Ecto neural progenitor cell (in vitro differentiated cells): ENCODE results near the gene PSMC3.
A peak's percentile ranks its signal among the peaks of the same experiment; 100 is the strongest.

ENCODE experiments used
- DNase-seq: peaks from one replicate; pipeline ENCODE4 v3.0.0-alpha.2; 2018; ENCODE audit warnings: low spot score

PSMC3 gene

GRCh38 chr11:47376525-47377371, 49.5 kb downstream of the PSMC3 start:
- DNase-seq = peak; percentile 42

DNA sequence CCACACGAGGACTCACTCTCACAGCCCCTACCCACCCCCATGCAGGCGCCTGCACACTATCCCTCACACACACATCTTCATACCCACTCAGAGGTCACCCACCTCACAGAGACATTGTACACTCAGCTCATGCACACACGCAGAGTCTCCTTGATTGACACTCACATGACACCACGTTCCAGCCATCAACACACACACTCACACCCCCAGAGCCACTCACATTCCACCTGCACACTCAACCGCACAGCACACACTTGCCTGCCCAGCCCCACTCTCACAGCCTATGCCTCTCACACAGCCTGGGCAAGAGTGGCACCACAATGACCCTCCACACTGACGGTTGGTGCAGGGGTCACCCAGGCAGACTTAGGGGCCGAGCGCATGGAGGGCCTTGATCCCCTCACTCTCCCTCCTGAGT, 50.1 kb downstream of the PSMC3 start:
- peak; percentile 40 for DNase-seq

DNA sequence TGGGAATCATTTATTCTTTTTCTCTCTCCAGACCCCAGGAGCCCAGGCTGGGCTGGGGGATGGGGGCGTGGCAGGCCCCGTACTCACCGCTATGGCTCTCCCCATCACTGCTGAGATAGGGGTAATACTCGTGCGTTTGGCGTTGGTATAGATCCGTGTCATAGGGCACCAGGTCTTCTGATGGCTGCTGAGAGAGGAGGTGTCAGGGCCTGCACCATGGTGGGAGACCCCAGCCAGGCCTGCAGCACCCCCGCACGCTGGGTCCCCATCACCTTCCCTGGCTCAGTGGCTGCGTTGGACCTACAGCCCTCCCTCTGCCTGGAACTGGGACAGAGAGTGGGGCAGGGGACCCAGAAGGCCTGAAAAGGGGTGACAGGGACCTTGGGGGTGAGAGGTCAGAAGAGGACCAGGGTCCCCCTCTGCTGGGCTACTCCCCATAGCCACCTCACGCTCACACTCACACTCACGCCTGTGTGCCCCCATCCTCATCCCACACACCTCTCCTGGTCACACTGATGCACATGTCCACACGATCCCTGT, 50.6 kb downstream of the PSMC3 start:
- DNase-seq = no peak

DNA sequence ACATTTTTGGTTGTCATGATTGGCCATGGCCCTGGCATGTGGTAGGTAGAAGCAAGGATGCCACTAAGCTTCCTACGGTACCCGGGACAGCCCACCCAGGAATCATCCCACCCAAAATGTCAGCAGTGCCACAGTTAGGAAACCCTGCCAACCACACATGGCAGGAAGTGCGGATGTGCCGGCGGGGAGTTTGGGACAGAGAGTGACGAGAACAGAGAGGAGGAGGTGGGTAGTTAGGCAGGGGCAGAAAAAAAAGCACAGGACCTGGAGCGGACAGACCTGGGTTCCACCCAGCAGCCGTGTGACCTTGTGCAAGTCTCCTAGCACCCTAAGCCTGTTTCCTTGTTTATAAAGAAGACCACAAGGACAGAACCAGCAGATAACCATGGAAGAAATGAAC, 51.2 kb downstream of the PSMC3 start:
- DNase-seq = no peak

- DNase-seq = no peak
Measured at GRCh38 chr11:47374720-47375019, 51.6 kb downstream of the PSMC3 start.

DNA sequence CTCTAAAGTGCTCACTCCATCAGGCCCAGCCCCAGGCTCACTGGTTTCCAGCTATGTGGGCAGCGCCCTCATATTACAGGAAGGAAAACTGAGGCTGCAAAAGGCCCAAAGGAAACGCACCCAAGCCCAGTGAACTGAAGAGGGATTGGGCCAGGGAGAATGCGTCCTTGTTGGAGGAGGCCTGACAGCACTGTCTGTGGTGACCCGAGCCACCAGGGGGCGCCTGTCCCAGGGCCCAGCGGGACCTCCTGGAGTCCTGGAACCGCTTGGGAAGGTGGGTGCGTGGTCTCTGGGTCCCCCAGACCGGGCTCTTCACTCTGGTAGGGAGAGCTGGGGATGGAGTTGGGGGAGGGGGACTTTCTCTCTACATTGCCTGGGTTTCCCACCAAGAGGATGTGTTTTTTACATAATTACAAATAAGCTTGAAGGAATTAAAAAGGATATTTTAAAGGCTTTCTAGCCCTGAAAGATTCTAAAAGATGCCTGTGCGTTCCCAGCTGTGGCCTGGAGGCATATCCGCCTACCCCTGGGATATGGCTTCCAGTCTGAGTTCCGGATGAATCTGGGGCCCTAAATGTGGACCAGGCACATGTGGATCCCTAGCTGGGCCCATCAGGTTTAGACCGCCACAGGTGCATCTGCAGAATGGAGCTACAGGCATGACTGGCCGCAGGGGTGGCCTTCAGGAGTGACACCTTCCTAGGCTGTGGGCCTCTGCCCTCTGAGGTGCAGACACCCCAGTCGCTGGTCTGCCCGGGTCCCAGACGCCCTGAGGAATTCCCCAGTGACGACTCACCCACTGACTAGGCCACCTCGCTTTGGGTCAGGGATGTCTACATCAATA, 52.1 kb downstream of the PSMC3 start:
- peak; percentile 86 for DNase-seq

DNA sequence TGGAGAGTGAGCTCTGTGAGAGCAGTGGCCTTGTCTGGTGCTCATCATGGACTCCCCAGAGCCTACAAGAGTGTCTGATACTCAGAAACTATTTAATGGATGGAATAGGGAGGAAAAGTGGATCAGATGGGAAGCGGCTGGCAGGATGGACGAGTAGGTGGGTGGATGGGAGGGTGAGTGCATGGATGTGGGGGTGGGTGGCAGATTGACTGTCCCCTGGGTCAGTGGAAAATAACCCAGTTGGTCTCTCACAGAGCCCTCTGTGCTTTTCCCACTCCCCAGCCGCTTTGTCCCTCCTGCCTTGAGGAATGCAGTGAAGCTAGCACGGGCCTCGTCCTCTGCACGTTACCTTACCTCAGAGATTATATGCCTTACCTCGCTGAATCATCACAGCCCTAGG, 53.8 kb downstream of the PSMC3 start:
- peak; percentile 32 for DNase-seq

- DNase-seq = no peak
Measured at GRCh38 chr11:47369676-47370075, 56.6 kb downstream of the PSMC3 start.
